Tibial nerve (tissue), 4 donors: Measurements from ENCODE around the gene FAM222B.

ENCODE experiments used
- EP300 ChIP-seq, 2 donors: sonication (generic); formaldehyde crosslinking; IDR thresholded peaks; one replicate each; pipeline ENCODE4 v1.6.1; 2017; ENCODE audit warnings: antibody characterized with exemption in 2 of 2, mild to moderate bottlenecking in 1 of 2
- POLR2A ChIP-seq, 2 donors: fragments of 450-650 bp; IDR thresholded peaks; one replicate each; pipeline ENCODE4 v1.6.1; 2017; ENCODE audit warnings: antibody characterized with exemption in 2 of 2, mild to moderate bottlenecking in 2 of 2, moderate library complexity in 2 of 2
- TF ChIP-seq, protein P1 (sequence below), 5 experiments: fragments of 200-600 bp in 3 of 5; fragments of 450-650 bp in 2 of 5; sonication (generic) in 3 of 5; IDR thresholded peaks; one replicate each; pipeline ENCODE4 v1.5.1; 2016 to 2019; ENCODE audit warnings: antibody characterized with exemption in 5 of 5, mild to moderate bottlenecking in 3 of 5, moderate library complexity in 2 of 5

DNA sequence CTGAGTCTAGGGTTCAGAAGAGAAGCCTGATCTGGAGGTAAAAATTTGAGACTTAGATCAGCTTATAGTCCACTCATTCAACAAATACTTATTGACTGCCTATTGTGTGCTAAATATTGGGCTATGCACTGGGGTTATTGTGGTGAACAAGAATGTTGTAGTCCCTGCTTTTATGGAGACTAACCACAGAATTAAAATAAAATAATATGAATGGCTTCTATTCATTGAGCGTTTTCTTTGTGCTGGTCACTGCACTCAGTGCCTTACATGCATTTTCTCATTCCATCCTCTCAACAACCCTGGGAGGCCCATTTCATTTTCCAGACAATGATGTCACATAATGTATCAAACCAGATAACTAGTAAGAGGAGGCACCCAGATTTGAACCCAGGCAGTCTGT is 109.2 kb downstream of the FAM222B start:
- TF ChIP-seq, protein P1, sequence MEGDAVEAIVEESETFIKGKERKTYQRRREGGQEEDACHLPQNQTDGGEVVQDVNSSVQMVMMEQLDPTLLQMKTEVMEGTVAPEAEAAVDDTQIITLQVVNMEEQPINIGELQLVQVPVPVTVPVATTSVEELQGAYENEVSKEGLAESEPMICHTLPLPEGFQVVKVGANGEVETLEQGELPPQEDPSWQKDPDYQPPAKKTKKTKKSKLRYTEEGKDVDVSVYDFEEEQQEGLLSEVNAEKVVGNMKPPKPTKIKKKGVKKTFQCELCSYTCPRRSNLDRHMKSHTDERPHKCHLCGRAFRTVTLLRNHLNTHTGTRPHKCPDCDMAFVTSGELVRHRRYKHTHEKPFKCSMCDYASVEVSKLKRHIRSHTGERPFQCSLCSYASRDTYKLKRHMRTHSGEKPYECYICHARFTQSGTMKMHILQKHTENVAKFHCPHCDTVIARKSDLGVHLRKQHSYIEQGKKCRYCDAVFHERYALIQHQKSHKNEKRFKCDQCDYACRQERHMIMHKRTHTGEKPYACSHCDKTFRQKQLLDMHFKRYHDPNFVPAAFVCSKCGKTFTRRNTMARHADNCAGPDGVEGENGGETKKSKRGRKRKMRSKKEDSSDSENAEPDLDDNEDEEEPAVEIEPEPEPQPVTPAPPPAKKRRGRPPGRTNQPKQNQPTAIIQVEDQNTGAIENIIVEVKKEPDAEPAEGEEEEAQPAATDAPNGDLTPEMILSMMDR (IDR thresholded peaks at IDR 0.05): no peak
- TF ChIP-seq POLR2A (IDR thresholded peaks at IDR 0.05) (no peak), EP300 (IDR thresholded peaks at IDR 0.05) (no peak)
